Measurements from ENCODE around the gene SEPTIN1.
A peak's percentile ranks its signal among the peaks of the same experiment; 100 is the strongest.

SEPTIN1 gene

DNA sequence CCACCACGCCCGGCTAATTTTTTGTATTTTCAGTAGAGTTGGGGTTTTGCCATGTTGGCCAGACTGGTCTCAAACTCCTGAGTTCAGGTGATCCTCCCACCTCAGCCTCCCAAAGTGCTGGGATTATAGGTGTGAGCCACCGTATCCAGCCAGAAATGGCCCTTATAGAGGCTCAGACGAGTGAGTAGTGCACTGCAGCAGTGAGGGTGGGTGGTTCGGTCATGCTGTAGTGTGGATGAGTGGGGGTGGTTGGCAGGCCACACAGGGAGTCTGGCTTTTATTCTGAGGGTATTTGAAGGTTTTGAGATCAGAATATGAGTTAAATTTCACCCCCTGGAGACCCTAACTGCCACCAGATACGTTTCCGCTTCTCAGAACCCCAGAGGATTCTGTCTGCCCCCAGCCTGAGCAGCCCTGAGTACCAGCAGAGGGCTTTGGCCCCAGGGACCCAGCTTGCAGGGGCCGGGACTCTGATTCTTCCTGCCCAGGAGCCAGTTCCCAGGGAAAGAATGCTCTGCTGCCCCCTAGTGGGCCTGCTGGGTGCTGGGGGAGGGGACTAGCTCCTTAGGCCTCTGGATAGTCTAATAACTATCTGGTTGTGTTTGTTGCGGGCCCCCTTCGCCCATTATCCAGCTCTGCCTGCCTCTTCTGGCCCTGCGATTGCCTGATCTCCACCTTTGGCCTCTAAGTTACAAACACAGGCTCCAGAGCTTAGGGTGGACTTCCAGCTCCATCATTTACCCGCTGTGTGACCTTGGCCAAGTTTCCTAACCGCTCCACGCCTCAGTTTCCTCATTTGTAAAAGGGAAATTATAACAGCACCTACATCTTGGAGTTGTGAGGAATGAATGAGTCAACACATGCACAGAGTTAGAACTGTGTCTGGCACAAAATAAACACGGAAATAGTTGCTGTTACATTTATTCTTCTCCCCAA, 27.0 kb upstream of the SEPTIN1 start (continued):
- TF ChIP-seq ZNF561 (tag by site-specific recombination; IDR thresholded peaks at IDR 0.05; ENCODE audit: borderline replicate concordance) (peak; percentile 69; the same call in 1 of the 2 replicates), ZNF426 (tag by site-specific recombination; IDR thresholded peaks at IDR 0.05) (no peak), ZSCAN30 (tag by site-specific recombination; IDR thresholded peaks at IDR 0.05) (peak; percentile 99), ZNF175 (tag by site-specific recombination; IDR thresholded peaks at IDR 0.05) (no peak), ZNF777 (tag by site-specific recombination; IDR thresholded peaks at IDR 0.05; ENCODE audit: borderline replicate concordance) (no peak), ZFP69B (tag by site-specific recombination; IDR thresholded peaks at IDR 0.05) (0 out of 2 replicates have a peak, but pooled peaks have one; percentile 52), ZNF501 (tag by site-specific recombination; IDR thresholded peaks at IDR 0.05) (no peak), ZBTB48 (tag by site-specific recombination; IDR thresholded peaks at IDR 0.05) (peak; percentile 92), ZNF423 (tag by site-specific recombination; IDR thresholded peaks at IDR 0.05) (no peak), TCF7L2 (IDR thresholded peaks at IDR 0.05; ENCODE audit: borderline replicate concordance, low read depth, low read length) (no peak), KLF9 (tag by site-specific recombination; IDR thresholded peaks at IDR 0.05; ENCODE audit: low read depth) (no peak; the same call in 1 of the 2 replicates), MEIS1 (CRISPR knock-in tag; IDR thresholded peaks at IDR 0.05; ENCODE audit: borderline replicate concordance) (no peak), ZNF747 (tag by site-specific recombination; IDR thresholded peaks at IDR 0.05) (no peak), ZNF24 (tag by site-specific recombination; IDR thresholded peaks at IDR 0.05) (0 out of 2 replicates have a peak, but pooled peaks have one; percentile 28), ZNF830 (tag by site-specific recombination; IDR thresholded peaks at IDR 0.05; ENCODE audit: low read depth) (no peak), ZNF585B (tag by site-specific recombination; IDR thresholded peaks at IDR 0.05) (no peak), ZBTB20 (tag by site-specific recombination; IDR thresholded peaks at IDR 0.05) (peak; percentile 91)
- TF ChIP-seq, protein P1, sequence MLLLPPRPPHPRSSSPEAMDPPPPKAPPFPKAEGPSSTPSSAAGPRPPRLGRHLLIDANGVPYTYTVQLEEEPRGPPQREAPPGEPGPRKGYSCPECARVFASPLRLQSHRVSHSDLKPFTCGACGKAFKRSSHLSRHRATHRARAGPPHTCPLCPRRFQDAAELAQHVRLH (tag by site-specific recombination; IDR thresholded peaks at IDR 0.05) = no peak
- TF ChIP-seq, protein P2, sequence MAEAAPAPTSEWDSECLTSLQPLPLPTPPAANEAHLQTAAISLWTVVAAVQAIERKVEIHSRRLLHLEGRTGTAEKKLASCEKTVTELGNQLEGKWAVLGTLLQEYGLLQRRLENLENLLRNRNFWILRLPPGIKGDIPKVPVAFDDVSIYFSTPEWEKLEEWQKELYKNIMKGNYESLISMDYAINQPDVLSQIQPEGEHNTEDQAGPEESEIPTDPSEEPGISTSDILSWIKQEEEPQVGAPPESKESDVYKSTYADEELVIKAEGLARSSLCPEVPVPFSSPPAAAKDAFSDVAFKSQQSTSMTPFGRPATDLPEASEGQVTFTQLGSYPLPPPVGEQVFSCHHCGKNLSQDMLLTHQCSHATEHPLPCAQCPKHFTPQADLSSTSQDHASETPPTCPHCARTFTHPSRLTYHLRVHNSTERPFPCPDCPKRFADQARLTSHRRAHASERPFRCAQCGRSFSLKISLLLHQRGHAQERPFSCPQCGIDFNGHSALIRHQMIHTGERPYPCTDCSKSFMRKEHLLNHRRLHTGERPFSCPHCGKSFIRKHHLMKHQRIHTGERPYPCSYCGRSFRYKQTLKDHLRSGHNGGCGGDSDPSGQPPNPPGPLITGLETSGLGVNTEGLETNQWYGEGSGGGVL (tag by site-specific recombination; IDR thresholded peaks at IDR 0.05) = no peak
- TF ChIP-seq, protein P3, sequence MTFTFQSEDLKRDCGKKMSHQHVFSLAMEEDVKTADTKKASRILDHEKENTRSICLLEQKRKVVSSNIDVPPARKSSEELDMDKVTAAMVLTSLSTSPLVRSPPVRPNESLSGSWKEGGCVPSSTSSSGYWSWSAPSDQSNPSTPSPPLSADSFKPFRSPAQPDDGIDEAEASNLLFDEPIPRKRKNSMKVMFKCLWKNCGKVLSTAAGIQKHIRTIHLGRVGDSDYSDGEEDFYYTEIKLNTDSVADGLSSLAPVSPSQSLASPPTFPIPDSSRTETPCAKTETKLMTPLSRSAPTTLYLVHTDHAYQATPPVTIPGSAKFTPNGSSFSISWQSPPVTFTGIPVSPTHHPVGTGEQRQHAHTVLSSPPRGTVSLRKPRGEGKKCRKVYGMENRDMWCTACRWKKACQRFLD (tag by site-specific recombination; IDR thresholded peaks at IDR 0.05) = no peak
- TF ChIP-seq, protein P4, sequence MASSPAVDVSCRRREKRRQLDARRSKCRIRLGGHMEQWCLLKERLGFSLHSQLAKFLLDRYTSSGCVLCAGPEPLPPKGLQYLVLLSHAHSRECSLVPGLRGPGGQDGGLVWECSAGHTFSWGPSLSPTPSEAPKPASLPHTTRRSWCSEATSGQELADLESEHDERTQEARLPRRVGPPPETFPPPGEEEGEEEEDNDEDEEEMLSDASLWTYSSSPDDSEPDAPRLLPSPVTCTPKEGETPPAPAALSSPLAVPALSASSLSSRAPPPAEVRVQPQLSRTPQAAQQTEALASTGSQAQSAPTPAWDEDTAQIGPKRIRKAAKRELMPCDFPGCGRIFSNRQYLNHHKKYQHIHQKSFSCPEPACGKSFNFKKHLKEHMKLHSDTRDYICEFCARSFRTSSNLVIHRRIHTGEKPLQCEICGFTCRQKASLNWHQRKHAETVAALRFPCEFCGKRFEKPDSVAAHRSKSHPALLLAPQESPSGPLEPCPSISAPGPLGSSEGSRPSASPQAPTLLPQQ (tag by site-specific recombination; IDR thresholded peaks at IDR 0.05) = peak; percentile 71
- TF ChIP-seq, protein P5, sequence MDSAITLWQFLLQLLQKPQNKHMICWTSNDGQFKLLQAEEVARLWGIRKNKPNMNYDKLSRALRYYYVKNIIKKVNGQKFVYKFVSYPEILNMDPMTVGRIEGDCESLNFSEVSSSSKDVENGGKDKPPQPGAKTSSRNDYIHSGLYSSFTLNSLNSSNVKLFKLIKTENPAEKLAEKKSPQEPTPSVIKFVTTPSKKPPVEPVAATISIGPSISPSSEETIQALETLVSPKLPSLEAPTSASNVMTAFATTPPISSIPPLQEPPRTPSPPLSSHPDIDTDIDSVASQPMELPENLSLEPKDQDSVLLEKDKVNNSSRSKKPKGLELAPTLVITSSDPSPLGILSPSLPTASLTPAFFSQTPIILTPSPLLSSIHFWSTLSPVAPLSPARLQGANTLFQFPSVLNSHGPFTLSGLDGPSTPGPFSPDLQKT (IDR thresholded peaks at IDR 0.05; ENCODE audit: borderline replicate concordance, low read depth, low read length) = no peak

Measured in HEK293 (cell line).